Activated T-cell treated with anti-CD3 and anti-CD28 coated beads for 48 hours (primary cell): ENCODE measurements around the gene CUX1.
"Not testable (repeated sequence)": the region's sequence is repeated elsewhere in the genome, so short reads cannot be mapped to it uniquely, and the experiment has no call there.

Experiments
- DNase-seq: peaks from one replicate; pipeline ENCODE4 v3.0.0-alpha.2; 2020; ENCODE audit warnings: low read depth

CUX1 gene

DNA sequence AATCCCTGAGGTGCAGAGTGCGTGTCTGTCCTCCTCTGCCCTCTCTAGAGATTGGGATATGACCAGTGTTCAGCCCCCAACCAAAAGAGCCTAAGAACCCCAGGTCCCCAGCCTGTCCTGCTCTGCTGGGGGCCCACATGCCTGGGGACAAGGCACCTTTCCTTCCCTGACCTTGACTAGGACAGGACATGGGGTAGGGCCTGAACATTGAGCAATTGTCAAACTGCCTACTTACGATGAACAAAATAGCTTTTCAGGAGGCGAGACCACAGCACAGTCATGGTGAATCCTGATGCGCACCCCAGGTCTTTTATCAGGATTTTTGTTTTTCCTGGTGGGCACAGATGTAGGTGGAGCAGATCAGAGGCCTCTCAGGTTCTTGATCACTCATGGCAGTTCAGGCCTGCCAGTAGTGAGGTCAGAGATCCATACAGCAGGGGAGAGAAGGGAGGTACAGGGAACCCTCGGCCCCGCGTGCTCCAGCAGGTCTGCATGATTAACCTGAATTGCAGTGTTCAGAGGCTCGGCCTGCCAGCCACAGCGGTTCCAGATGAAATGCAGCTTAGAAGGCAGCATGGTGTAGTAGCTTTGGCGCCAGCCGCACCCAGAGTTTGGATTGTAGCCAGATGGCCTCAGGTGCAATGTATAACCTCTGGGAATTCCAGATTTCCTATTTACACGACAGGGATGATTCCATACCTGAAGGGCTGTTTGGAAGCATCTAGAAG, 191.3 kb downstream of the CUX1 start:
- DNase-seq = no peak

DNA sequence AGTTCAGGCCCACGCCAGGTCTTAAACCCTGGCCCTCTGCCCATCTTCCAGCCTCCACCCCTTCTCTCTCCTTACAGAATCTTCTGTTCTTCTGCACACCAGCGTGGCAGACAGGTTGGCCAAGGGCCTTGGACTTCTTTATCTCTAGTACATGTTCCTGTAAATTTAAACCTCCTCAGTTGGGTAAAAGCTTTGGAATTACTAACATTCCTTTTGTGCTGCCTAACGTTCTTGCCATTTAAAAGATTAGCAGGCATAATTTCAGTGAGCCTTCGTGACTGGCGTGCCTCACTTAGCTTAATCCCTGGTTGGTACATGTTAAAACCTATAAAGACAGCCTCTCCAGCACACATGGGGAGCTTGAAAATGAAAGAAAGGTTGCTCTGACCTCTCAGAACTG, 192.2 kb downstream of the CUX1 start:
- DNase-seq = no peak

DNA sequence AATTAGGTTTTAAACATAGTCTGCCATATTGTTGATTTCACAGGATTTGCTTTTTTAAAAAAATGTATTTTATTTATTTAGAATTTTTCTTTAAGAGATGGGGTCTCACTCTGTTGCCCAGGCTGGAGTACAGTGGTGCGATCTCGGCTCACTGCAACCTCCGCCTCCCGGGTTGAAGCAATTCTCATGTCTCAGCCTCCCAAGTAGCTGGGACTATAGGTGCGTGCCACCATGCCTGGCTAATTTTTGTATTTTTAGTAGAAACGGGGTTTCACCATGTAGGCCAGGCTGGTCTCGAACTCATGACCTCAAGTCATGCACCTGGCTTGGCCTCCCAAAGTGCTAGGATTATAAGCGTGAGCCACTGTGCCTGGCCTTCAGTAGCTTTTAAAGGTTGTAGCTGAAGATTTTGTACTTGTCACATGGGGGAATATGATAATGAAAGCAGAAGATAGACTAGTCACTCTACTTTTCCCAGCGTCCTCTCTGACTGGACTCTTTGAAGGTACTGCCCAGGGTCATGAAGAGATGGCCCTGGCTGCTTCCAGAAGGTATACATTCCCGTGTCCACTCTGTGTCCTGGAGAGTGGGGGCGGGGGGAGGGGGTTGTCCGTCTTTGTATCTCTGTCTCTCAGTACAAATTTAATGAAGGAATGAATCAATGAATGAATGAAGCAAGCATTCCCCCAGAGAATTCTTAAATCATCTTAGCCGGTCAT, 194.8 kb downstream of the CUX1 start:
- DNase-seq = not testable (repeated sequence)

DNA sequence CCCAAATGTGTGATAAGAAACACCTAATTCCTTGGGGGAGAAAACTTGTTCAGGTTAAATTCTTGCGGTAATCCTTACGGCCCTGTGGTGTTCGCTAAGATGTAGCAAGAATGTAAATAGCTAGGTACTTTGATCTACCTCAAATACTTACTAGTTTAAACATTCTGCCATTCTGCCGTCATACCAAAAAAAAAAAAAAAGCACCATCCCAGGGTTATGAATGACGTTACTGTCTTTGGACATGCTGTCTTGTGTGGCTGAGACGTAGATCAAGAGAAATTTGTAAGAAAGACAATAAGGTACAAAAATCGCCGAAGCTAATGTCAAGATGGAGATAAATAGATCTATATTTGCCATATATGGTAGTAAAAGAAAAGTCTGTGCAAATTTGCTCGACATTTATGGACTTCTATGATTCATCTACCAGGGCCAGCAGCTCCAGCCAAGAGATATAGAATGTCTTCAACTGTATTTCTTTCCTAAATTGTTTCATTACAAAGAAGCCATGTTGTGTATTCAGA, 195.6 kb downstream of the CUX1 start:
- no peak for DNase-seq

DNA sequence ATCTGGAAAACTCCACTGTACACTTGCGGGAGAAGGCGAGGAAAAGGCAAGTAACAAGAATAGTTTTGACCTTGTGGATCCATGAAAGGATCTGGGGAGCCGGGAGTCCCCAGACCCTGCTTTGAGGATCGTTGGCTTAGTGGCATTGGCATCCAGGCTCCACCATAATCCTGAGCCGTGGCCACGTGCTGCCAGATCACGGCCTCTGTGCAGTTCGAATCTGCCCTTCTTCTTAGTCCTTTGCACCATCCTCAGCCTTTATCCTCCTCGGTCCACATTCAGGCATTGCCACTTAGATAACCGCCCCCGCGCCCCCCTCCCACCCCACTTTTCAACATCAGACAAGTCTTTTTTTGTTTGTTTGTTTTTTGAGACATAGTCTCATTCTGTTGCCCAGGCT, 201.4 kb downstream of the CUX1 start:
- no peak for DNase-seq

DNA sequence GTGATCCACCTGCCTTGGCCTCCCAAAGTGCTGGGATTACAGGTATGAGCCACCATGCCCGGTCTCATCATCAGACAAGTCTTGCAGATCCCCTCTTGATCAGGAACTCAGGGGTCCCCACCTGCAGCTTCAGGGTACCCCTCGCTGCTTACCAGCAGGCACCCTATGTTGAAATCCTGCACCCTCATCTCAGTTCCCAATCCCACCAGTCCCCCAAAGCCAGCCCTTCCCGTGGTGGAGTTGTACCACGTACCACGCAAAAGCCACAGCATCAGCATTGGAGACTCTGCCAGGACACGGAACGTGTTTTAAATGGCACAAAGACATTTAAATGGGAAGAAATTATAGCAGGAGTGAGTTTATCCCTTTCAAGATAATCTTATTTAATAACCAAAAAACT, 202.0 kb downstream of the CUX1 start:
- DNase-seq = no peak

DNA sequence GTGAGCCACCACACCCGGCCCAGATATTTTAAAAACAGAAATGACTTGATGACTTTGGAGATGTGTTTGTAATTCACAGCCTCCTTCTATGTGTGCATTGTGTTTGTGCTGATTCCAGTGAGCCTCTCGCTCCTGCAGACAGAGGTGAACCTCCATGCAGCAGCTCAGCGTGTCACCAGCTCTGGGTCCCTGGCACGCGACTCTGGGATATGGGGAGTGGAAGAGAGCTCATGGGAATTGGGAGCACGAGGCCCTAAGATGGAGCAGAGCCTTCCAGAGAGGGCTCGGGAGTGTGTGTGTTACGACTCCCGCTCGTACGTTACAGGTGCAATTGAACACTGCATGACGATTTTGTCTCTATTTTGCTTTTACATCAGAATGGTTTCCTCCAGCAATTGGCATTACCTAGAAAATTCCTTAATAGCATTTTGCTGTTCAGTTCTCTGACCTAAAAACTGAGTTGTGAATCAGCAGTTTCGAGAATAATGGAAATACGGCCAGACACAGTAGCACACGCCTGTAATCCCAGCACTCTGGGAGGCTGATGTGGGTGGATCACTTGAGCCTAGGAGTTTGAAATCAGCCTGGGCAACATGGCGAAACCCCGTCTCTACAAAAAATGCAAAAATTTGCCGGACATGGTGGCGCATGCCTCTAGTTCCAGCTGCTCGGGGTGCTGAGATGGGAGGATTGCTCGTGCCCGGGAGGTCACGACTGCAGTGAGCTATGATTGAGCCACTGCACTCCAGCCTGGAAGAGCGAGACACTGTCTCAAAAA, 204.6 kb downstream of the CUX1 start:
- no peak for DNase-seq

DNA sequence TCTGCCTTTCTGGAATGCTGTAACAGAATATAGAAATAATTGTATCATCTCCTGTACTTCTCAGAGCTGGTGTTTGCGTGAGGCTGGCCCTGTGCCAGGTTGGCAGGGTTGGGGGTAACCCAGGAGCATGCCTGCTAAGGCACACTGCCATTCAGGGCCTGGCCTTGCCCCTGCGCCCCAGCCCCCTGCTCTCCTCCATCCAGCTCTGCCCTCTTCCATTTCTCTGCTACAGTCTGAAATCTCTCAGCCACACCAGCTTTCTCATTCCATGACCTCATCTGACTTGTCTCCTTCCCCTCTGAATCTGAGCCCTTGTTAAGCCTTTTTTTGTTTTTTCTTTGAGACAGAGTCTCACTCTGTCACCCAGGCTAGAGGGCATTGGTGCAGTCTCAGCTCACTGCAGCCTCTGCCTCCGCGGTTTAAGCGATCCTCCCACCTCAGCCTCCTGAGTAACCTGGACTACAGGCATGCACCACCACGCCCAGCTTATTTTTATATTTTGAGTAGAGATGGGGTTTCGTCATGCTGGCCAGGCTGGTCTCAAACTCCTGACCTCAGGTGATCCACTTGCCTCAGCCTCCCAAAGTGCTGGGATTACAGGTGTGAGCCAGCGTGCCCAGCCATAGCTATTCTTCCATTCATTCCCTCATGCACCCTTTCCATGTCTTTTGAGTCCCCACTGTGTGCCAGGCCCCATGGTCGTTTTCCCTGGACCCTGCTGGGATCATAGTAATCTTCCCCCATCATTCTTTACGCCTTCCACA, 206.8 kb downstream of the CUX1 start:
- no peak for DNase-seq

DNA sequence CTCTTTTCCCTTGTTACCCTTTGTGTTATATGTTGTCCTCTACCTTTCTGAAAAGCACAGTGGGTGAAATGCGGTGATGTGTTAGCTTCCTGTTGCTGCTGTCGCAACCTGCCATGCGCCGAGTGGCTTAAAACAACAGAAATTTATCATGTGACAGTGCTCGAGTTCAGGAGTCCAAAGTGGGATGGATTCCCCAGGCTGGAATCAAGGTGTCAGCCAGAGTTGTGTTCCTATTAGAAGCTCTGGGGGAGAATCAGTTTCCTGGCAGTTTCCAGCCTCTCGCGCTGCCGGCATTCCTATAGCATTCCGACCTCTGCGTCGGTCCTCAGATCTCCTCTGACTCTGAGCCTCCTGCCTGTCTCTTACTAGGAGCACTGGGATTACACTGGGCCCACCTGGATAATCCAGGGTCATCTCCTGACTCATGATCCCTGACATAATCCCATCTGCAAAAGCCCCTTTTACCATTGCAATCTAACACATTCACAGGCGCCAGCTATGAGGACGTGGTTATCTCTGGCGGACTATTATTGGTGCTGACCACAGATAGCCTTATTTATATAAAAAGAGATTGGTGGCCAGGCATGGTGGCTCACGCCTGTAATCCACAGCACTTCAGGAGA, 207.5 kb downstream of the CUX1 start:
- no peak for DNase-seq

DNA sequence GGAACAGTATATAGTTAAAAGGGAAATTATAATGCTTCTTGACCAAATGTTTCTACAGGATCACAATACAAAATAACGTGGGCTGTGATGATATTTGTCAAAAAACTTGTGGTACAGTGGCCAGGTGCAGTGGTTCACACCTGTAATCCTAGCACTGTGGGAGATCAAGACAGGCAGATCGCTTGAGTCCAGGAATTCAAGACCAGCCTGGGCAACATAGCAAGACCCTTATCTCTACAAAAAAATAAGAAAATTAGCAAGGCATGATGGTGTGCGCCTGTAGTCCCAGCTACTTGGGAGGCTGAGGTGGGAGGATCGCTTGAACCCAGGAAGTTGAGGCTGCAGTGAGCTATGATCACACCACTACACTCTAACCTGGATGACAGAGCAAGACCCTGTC, 208.4 kb downstream of the CUX1 start:
- DNase-seq = not testable (repeated sequence)

DNA sequence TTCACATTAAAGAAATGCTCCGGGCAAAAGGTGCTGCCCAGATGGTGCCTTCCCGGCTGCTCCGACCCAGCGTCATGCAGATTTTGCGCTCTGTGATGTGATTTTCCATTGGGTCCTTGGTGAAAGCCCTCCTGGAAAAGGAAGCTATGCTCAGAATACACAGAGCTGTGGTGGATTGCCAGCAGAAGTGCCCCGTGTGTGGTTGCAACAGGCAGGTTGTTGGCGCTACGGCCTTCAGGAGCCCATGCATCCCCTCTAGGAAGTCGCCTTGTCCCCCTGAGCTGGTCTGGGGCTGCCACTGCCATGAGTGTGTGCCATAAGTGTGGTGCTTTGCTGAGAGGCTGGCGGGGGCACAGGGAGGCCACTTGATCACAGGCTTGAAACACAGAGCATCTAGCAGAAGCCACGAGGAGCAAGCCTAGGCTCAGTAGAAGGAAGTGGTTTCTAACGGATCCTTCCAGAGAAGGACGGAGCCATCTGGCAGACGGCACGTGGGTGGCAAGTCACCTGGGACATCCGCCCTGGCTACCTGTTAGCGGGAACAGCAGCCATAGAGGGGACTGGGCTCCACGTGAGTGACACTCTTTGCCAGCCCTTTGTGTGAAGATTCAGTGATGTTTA, 210.9 kb downstream of the CUX1 start:
- DNase-seq = peak; percentile 3

DNA sequence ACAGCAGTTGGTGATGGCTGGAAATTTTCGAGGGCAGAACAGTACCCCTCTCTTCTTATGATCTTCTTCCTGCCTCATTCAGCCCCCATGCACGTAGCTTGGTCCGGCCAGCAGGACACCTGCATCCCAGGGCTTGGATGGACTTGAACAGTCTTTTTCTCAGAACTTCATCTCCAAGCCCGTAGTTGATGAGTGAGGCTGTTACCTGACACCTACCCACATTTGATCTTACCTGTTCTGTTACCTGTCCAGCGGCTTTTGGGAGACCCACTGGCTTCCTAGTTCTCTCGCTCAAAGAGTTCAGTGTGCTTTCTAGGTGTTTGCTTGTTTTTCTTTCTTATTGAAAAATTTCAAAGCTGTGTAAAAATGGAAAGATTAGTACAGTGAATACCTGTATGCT, 212.2 kb downstream of the CUX1 start:
- no peak for DNase-seq

DNA sequence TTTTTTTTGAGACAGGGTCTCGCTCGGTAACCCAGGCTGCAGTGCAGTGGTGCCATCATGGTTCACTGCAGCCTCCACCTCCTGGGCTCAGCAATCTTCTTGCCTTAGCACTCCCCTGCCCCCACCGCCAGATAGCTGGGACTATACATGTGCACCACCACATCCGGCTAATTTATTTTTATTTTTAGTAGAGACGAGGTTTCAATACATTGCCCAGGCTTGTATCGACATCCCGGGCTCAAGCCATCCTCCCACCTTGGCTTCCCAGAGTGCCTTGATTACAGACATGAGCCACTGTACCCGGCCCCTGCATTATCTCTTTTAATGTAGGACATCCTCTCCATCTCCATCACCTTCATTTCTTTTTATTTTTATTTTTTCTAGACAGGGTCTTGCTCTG, 213.3 kb downstream of the CUX1 start:
- DNase-seq = no peak

DNA sequence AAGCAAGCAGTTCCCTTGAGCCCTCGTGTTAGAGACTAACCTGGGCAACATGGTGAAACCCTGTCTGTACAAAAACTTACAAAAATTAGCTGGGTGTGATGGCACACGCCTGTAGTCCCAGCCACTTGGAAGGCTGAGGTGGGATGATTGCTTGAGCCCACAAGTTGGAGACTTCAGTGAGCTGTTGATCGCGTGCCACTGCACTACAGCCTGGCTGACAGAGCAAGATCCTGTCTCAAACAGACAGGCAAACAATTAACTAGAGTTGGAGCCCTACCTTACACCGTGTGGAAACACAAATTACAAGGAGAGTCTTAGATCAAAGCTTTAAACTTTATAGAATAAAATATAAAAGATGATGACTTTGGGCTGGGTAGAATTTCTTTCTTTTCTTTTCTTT, 219.5 kb downstream of the CUX1 start:
- no peak for DNase-seq

DNA sequence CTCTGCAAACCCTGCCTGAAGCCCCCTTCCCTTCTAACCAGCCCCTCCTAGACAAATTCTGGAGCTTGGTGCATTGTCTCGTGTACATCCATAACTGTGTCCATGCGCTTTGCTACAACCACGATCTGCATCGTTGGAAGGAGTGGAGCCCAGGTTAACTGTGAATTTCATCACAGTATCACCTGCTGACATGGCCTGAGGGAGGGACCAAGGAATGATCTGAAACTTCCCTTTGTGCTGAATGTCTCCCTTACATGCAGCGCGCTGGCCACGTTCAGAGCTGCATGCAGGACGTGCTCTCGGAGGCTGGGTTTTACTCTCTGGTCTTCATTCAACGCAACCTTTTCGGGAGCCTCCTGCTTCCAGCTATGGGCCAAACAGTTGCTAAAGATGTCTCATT, 222.3 kb downstream of the CUX1 start:
- no peak for DNase-seq

DNA sequence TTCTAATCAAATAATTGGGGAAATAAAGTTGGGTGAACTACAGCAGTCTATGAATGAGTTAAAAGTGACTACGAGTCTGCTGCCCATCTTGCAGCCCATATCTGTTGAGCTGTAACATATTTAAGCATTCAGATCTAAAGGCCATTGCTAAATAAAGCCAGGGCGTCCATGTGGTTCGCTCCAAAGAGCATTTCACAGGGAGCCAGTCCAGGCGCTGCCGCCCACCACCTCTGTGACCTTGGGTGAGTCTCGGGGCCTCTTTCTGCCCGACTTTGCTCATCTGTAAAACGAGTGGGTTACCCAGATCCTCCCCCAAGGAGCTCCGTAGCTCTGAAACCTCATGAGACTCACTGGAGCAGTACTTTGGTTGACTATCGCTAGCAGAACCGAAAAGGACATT, 223.1 kb downstream of the CUX1 start:
- DNase-seq = no peak

DNA sequence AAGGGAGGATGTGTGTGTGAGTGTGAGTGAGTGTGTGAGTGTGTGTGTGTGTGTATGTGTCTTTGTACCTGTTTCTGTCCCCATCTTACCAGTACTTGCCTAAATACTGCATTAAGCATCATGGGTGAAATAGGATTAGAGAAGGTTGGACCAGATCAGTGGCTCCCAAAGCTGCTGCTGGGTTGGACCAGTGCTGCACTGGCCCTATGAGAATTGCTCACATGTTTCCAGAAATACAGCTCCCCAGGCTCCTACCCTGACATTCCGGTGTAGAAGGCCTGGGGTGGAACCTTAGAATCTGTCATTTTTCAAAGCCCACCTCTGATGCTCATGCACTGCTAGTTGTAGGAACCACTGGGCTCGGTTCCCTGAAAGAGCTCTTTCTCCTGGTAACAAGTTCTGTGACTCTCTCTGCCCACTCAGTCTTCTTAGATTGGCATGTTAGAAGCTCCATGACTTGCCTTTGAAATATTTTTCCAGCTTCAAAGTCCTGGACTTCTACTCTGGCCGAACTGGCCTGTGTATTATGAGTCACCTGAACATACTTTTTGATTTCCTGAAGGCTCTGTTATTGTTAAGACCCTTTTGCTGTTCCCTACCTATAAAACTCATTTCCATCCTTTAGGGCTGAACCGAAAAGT, 224.7 kb downstream of the CUX1 start:
- DNase-seq = no peak

DNA sequence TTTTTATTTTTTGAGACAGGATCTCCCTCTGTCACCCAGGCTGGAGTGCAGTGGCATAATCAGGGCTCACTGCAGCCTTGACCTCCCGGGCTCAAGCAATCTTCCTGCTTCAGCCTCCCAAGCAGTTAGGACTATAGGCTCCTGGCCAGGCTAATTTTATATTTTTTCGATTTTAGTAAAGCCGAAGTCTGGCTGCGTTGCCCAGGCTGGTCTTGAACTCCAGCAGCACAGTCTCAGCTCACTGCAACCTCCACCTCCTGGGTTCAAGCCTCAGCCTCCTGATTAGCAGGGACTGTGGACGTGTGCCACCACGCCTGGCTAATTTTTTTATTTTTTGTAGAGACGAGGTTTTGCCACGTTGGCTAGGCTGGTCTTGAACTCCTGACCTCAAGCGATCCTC, 225.4 kb downstream of the CUX1 start:
- DNase-seq = not testable (repeated sequence)

DNA sequence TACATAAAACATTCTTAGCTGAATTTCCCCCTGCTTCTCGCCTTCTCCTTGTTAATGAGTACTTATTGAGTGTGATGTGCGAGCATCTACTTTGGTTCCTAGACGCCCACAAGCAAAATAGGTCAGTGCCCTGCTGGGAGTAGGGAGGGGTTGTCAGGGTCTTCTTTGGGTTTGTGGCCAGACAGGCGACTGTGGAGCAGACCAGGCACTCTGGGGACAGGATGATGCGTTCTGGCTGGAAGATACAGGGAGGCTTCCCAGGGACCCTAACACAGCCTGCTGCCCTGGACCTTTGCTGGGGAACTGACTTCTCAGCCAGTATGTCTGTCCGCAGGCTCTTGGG, 227.2 kb downstream of the CUX1 start:
- DNase-seq = no peak

DNA sequence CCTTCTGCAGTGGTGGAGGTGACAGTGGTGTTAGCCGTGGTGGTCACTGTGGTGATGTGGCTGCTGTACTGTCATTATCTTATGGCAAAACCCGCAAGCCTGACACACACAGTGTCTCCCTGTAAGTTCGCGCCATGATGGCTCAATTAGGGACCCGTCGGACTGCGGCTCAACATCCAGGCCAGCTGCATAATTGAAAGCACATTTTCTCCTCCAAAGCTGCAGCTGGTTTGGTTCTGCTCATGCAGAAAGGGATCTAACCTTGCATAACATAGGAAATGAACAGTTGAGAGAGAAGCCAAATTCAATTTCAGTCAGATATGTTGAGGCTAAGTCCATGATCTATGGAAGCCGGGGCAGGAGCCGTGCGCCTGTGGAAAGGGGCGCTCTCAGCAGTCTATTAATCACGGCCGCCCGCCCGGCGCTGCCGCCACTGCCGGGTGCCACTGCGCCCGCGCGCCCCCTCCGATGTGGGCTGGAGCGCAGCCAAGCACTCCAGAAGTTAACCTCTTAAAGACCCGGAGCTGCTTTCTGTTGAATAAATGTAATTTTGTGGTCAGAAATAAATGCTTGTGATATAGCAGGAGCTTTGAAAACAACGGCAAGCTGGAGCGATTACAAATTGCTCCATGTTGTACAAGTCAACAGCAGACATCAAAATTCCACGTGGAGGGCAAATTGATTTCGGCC, 227.7 kb downstream of the CUX1 start:
- no peak for DNase-seq
